A673 (cell line): ENCODE data around the gene DLGAP5. TPM values are rescaled to one million over a fixed set of nuclear protein-coding genes. Genes with fewer than 3 reads are reported as not detected.

Source experiments
- BruUV-seq: library from RNA; stranded (reverse); fragments of 400-500 nt; replicated peaks from 2 replicates; lab custom pipeline; 2021; lab: Mats Ljungman, UMichigan
- CTCF ChIA-PET: fragments of 300-600 bp; sonication (Branson Sonifier 250); formaldehyde crosslinking; loops from one replicate; lab custom pipeline; 2022; ENCODE audit warnings: antibody characterized with exemption; lab: Charles Lee
- POLR2A ChIA-PET: fragments of 300-600 bp; sonication (Branson Sonifier 250); formaldehyde crosslinking; loops from one replicate; lab custom pipeline; 2022; ENCODE audit warnings: antibody characterized with exemption; ENCODE audit not compliant: low non-redundant PET; lab: Charles Lee
- DNase-seq: peaks from one replicate; pipeline ENCODE4 v3.0.0-alpha.2; 2015; ENCODE audit warnings: low spot score
- H3K27ac ChIP-seq: fragments of 200-600 bp; sonication (generic); 2 replicates; pipeline ENCODE4 v1.5.1; 2016; ENCODE audit warnings: mixed run types, low read depth, mild to moderate bottlenecking, mixed read lengths, antibody characterized with exemption, low read length; ENCODE audit not compliant: poor library complexity, severe bottlenecking
- H3K27me3 ChIP-seq: fragments of 200-600 bp; sonication (generic); replicated peaks from 2 replicates; pipeline ENCODE4 v1.6.1; 2017; ENCODE audit warnings: mixed run types, low read depth, mild to moderate bottlenecking, mixed read lengths, antibody characterized with exemption, low read length; ENCODE audit not compliant: insufficient read depth, poor library complexity
- H3K36me3 ChIP-seq: fragments of 200-600 bp; sonication (generic); 2 replicates; pipeline ENCODE4 v1.6.1; 2016; ENCODE audit warnings: mixed run types, mild to moderate bottlenecking, mixed read lengths, antibody characterized with exemption, low read length; ENCODE audit not compliant: insufficient read depth, poor library complexity, severe bottlenecking
- H3K4me1 ChIP-seq: fragments of 200-600 bp; sonication (generic); 2 replicates; pipeline ENCODE4 v1.6.1; 2017; ENCODE audit warnings: mixed run types, mild to moderate bottlenecking, mixed read lengths, antibody characterized with exemption, low read length; ENCODE audit not compliant: insufficient read depth, poor library complexity, severe bottlenecking
- H3K4me3 ChIP-seq: fragments of 200-600 bp; sonication (generic); 2 replicates; pipeline ENCODE4 v1.5.1; 2016; ENCODE audit warnings: low read depth, mixed run types, mild to moderate bottlenecking, mixed read lengths, low read length; ENCODE audit not compliant: poor library complexity, severe bottlenecking
- H3K9me3 ChIP-seq: fragments of 200-600 bp; sonication (generic); 2 replicates; pipeline ENCODE4 v1.6.1; 2016; ENCODE audit warnings: mixed run types, low read depth, mild to moderate bottlenecking, mixed read lengths, antibody characterized with exemption, low read length; ENCODE audit not compliant: poor library complexity, severe bottlenecking
- EZH2 ChIP-seq: fragments of 200-600 bp; sonication (generic); IDR thresholded peaks from 2 replicates; pipeline ENCODE4 v1.6.1; 2017; ENCODE audit warnings: borderline replicate concordance, low read depth, mild to moderate bottlenecking, mixed read lengths, antibody characterized with exemption, low read length; ENCODE audit not compliant: poor library complexity, severe bottlenecking
- intact Hi-C: fragments of 100-400 bp; cut with micrococcal nuclease; formaldehyde crosslinking; loops from one replicate; pipeline ENCODE4 v1.10.0; 2022; ENCODE audit not compliant: unreplicated experiment
- total RNA-seq: library from RNA; stranded (reverse); gene quantifications from 2 replicates; pipeline ENCODE4 v1.2.3, GENCODE V29; 2021
- TF ChIP-seq, protein P1 (sequence below): fragments of 300-800, 200-600 bp; sonication (generic); conservative IDR thresholded peaks from 2 replicates; pipeline ENCODE4 v1.5.1; 2017; ENCODE audit warnings: low read depth, mild to moderate bottlenecking, antibody characterized with exemption, low read length, moderate library complexity, mixed read lengths

DLGAP5 gene
- total RNA-seq, 1 experiment from 2014 or later: 144 TPM

GRCh38 chr14:55239320-55239719 is 47.9 kb upstream of the DLGAP5 start:
- Histone ChIP-seq H3K27ac (no peak overlapping the region), H3K36me3 (no peaks in the 10 kb centered on the region), H3K4me1 (no peaks in the 10 kb centered on the region), H3K4me3 (no peak overlapping the region), H3K9me3 (no peaks in the 10 kb centered on the region), H3K27me3 (no peaks in the 10 kb centered on the region)
- TF ChIP-seq, protein P1, sequence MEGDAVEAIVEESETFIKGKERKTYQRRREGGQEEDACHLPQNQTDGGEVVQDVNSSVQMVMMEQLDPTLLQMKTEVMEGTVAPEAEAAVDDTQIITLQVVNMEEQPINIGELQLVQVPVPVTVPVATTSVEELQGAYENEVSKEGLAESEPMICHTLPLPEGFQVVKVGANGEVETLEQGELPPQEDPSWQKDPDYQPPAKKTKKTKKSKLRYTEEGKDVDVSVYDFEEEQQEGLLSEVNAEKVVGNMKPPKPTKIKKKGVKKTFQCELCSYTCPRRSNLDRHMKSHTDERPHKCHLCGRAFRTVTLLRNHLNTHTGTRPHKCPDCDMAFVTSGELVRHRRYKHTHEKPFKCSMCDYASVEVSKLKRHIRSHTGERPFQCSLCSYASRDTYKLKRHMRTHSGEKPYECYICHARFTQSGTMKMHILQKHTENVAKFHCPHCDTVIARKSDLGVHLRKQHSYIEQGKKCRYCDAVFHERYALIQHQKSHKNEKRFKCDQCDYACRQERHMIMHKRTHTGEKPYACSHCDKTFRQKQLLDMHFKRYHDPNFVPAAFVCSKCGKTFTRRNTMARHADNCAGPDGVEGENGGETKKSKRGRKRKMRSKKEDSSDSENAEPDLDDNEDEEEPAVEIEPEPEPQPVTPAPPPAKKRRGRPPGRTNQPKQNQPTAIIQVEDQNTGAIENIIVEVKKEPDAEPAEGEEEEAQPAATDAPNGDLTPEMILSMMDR: no peak
- no peak for TF ChIP-seq EZH2
- ChIA-PET POLR2A (no interaction called here), CTCF (no interaction called here)
- intact Hi-C loops: no loop called here
- DNase-seq: no peak
- no TSS peak for BruUV-seq

GRCh38 chr14:55238019-55238680 is 46.8 kb upstream of the DLGAP5 start:
- no peak overlapping the region for H3K27ac ChIP-seq
- no peak for DNase-seq
- no peaks in the 10 kb centered on the region for H3K36me3 ChIP-seq
- H3K4me3 ChIP-seq: no peak overlapping the region
- H3K4me1 ChIP-seq: no peaks in the 10 kb centered on the region
- no TSS peak for BruUV-seq
- TF ChIP-seq, protein P1: no peak
- TF ChIP-seq EZH2: no peak
- ChIA-PET CTCF (no interaction called here), POLR2A (no interaction called here)
- H3K9me3 ChIP-seq: no peaks in the 10 kb centered on the region
- no peaks in the 10 kb centered on the region for H3K27me3 ChIP-seq
- intact Hi-C loops: no loop called here

- Histone ChIP-seq H3K27ac (no peak overlapping the region), H3K27me3 (no peaks in the 10 kb centered on the region), H3K36me3 (no peaks in the 10 kb centered on the region), H3K4me1 (no peaks in the 10 kb centered on the region), H3K9me3 (no peaks in the 10 kb centered on the region), H3K4me3 (no peak overlapping the region)
- no peak for TF ChIP-seq EZH2
- TF ChIP-seq, protein P1: no peak
- ChIA-PET POLR2A (no interaction called here), CTCF (no interaction called here)
- BruUV-seq: no TSS peak
- no peak for DNase-seq
- intact Hi-C loops: no loop called here
These were observed 42.2 kb upstream of the DLGAP5 start for GRCh38 chr14:55233591-55233990.
